Measurements from ENCODE around the gene SPATS2.
A peak's percentile ranks its signal among the peaks of the same experiment; 100 is the strongest.
"Not testable (repeated sequence)": the region's sequence is repeated elsewhere in the genome, so short reads cannot be mapped to it uniquely, and the experiment has no call there.

SPATS2 gene

DNA sequence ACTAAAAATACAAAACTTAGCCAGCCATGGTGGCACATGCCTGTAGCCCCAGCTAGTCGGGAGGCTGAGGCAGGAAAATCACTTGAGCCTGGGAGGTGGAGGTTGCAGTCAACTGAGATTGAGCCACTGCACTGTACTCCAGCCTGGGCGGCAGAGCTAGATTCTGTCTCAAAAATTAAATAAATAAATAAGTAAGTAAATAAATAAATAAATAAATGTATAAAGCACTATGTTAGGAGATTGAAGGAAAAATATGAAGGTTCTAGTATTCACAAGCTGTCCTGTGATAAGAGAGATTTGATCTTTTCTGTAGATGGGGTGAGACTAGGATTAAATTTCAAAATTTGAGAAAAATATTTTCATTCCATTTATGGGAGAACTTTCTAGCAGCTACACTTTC lies 14.9 kb upstream of the SPATS2 start:
- DNase-seq (ENCODE audit: low spot score) = no peak

DNA sequence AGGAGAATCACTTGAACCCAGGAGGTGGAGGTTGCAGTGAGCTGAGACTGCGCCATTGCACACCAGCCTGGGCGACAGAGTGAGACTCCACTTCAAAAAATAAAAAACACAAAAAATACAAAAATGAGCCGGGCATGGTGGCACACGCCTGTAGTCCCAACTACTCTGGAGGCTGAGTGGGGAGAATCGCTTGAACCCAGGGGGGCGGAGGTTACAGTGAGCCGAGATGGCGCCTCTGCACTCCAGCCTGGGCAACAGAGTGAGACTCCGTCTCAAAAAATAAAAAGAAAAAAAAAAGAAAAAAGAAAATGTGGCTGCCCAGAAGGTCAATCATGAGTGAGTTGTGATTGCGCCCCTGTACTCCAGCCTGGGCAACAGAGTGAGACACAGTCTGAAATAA lies 11.3 kb upstream of the SPATS2 start:
- no peak for DNase-seq (ENCODE audit: low spot score)

DNA sequence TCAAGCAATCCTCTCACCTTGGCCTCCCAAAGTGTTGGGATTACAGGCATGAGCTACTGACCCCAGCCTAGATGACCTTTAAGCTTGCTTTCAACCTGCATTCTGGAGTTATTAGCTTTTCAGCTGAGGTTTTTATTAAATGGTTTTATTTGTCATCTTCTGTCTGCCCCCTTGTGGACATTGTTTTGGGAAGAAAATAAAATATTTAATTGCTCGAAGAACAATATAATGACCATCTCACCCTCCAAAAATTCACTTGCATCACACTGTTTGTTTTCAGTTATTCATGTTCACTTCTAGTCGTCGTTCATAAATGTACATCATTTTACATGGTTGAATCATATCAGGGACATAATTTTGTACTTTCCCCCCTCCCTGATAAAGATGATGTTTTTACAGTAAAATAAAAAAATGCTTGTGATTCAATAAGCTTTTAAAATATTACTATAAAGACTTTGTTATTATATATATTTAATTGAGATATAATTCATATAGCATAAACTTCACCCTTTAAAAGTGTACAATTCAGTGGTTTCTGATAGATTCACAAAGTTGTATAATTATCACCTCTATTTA lies 10.1 kb upstream of the SPATS2 start:
- DNase-seq (ENCODE audit: low spot score) = peak; percentile 30

DNA sequence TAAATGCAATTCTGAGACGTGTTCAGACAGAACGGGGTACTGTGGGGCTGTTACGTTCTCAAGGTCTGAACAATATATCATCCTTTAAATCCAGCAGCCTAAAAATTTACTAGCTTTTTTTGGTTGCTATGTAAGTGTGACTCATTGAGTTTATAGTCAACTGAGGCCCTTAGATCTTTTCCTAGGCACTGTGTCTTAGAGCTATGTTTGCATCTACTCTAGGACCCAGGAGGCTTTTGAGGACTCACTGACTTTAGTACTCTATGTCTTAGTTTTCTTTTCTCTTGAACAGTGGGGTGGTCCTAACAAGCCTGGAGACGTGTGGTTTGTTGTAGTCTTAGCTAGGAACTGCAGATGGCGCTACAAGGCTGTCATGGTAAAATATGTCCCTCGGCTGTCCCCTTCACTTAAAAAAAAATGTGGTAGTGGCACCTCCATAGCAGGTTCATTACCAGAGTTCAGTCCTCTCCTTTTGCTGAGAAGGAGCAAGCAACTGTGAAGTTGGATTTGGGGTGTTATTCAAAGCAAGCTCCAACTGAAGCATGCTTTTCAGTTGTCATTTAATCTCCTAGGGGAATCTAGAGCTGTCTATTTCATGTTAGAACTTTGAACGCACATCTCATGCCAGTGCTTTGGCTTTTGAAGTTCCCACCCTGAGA lies 8.7 kb upstream of the SPATS2 start:
- peak; percentile 72 for DNase-seq (ENCODE audit: low spot score)

DNA sequence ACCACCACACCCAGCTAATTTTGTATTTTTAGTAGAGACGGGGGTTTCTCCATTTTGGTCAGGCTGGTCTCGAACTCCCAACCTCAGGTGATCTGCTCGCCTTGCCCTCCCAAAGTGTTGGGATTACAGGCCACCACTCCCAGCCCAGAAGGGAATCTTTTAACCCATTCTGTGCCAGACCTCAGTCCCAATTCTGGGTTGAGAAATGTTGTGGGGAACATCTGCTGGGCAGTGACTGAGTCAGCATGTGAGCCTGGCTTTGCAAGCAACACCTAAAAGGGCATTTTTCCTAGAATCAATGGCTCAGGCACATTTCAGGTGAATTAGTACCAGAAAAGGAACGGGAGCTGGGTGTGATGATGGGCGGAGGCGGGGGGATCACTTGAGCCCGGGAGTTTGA lies 7.6 kb upstream of the SPATS2 start:
- no peak for DNase-seq (ENCODE audit: low spot score)

DNA sequence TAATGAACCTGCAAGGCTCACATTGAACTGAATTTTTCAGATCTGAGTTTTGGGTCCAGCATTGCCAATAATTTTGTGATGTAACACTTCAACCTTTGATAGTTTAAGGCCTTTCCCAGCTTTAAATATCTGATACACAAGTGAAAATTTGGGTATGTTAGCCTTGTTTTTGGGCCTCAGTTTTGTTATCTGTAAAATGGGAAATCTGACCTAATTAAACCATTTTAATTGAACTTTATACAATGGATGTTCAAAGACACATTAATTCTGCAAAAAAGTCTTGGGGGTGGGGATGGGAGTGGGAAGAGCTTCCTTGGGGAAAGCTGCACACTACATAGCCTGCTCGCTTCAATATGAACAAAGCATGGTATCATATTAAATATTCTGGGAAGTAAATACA lies 5.2 kb upstream of the SPATS2 start:
- DNase-seq (ENCODE audit: low spot score) = no peak

DNA sequence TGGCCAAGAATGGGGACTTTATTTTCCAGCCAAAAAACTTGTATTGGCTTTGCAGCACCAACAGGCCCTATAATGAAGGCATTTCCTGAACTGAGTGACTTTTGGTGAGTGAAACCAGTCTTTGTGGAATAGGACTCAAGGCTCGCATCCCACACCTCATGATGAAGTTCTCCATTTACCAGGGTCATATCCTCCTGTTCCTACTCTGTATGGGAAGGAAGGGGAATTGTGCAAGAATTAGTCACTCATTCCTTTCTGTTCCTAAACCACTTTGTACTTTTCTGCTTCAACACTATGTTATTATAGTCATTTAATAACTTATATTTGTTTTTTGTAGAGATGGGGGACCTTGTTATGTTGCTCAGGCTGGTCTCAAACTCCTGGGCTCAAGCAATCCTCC lies 2.3 kb upstream of the SPATS2 start:
- no peak for DNase-seq (ENCODE audit: low spot score)

DNA sequence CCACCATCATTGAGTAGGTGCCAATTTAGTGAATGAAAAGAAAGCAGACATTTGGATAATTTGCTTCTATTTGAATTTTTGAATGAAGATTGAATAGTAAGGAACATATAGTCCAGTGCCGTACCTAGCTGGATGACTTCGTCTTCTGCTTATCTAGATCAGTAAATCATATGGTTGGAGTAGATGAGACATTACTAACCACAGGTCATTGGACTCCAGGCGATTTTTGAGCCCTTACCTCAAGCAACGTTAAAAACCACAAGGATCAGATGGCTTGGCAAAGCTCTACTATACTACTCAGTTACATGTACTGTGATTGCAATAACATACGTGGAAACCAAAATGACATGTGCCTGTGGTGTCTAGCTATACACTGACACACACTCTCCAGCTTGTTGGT lies 1.7 kb upstream of the SPATS2 start:
- no peak for DNase-seq (ENCODE audit: low spot score)

DNA sequence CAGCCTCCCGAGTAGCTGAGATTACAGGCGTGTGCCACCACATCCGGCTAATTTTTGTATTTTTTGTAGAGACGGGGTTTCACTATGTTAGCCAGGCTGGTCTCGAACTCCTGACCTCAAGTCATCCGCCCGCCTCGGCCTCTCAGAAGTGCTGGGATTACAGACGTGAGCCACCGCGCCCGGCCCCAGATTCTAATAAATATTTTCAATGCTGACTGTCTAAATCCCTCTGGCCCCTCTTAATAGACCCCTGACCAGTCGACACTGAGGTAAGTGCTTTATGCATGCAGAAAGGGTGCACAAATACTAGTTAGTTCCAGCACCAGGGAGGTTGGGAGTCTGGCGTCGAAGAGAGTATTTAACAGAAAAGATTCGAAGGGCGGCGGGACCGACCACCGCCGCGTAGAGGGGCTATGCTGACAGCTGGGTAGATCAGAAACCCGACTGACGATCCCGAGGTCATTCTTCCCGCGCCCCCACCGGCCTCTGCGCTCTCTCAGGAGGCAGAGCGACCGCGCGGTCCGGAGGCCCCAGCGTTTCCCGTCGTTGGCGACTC lies 1.1 kb upstream of the SPATS2 start:
- no peak for DNase-seq (ENCODE audit: low spot score)

DNA sequence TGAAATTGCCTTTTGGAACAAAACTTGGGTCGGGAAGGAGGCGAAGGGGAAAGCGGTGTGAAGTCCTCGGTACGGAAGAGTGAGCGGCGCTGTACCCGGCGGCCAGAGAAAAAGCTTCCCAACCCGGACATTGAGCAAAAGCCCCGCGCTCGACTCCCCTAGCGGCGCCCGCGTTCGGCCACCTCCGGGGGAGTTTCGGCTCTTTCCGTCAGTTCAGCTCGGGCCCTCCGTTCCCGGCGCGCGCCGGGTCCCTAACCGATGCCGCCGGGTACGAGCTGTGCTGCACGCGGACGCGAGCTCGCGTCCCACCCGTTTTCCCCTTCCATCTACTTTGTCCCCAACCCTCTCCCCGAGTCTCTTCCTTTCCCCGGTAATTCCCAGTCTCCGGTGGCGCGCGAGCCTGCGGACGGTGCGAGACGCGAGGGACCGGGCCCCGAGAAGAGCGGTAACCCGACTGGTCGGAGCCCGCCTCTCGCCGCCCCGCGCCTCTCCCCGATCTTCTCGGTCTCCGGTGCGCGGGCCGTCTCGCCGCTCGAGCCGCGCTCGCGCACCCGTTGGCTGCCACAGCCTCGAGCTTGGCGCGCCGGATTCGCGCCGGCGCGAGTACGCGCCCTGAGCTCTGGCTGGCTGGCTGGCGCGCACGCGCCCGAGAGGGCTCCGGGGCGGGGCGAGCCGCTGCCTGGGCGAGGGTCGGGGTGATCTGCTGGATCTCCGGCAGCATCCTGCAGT lies 446 bp upstream of the SPATS2 start:
- DNase-seq (ENCODE audit: low spot score) = peak; percentile 82

DNA sequence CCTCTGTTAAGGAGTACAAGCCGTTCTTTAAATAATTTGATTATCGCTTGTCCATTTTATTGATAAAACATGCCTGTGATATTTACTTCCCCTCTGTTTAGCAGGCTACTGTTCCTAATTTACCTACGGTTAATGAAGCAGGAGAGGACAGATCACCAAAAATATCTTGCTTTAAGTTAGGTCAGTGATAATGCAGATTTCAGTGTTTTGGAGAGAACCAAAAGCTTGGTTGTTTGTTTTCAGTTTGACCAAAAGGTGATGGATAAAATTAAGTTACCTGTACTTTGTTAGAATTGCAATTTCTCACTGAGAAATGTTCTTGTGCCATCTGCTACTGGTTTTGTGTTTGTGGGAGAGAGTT lies 958 bp downstream of the SPATS2 start:
- DNase-seq (ENCODE audit: low spot score) = no peak

DNA sequence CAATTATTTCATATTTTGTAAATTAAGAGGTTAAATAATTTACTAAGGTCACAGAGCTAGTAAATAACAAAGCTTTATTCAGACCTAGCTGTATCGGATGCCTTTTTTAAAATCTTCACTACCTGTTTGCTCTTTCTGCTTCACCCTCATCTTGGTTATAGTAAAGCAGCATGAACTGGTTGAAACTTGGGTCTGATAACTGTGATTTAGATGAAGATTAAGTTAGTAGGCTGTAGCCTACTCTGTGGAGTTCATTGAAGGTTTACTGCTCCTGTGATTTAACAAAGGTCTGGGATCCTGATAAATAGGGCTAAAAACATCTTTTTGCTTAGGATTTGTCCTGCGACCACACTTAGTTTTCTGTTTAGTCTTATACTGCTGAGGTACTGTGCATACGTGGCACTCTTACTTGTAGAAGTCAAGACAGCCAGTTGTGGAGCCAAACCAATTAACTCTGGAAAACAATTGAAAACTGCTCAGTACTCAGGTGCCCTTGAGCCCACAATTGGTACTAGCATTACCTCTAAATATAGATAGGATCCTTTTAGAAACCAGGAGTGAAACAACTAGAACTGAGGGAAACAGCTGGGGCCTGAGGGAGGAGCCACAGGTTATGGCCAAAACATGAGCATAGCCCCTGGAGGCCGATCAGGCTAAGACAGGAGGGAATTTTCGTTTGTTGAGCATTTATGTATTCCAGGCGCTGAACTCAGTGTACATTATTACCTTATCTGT lies 2.3 kb downstream of the SPATS2 start:
- no peak for DNase-seq (ENCODE audit: low spot score)

DNA sequence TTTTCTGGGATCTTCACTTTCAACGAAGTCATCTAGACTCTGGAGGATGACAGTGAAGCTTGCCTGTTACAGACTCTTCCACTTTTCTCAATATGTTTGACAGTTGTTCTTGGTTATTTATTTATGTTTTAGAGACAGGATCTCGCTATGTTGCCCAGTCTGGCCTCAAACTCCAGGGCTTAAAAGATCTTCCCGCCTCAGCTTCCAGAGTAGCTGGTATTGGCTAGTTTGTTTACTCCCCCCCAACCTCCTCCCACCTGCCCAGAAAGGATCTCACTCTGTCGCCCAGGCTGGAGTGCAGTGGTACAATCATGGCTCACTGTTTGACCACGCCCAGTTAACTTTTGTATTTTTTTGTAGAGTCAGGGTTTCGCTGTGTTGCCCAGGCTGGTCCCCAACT lies 3.3 kb downstream of the SPATS2 start:
- no peak for DNase-seq (ENCODE audit: low spot score)

DNA sequence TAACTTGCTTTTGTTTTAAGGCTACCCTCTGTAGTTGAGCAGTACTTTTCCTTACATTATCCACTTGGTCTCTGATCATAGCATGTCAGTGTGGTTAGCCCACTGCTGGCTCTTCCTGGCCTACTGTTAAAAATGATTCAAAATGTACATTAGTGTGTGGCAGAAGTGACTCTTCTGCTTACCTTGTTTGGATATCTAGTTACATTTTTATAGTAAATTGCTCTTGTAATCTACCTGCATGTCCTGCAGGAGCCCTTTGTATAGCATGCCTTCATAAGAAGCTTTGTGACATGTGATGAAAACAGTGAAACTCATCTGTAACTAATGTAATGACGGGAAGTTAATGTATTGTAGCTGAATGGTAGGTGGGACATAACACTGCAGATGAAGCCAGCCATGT lies 8.1 kb downstream of the SPATS2 start:
- DNase-seq (ENCODE audit: low spot score) = no peak

DNA sequence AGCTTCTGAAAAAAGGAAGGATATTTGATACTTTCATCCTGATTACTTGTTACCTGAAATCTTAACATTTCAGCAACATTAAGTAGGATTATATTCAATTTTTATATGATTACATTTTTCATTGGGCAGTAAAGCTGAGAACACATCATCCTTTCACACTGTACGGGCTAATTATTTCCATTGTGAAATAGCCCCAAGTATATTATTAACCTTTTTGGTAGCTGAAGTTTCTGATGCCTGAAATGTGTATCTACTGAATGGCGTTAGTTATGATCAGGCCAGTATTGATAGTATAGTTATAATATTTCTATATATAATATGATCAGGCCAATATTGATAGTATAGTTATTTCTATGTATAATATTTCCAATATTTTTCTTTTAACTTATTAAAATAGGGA lies 10.1 kb downstream of the SPATS2 start:
- no peak for DNase-seq (ENCODE audit: low spot score)

DNA sequence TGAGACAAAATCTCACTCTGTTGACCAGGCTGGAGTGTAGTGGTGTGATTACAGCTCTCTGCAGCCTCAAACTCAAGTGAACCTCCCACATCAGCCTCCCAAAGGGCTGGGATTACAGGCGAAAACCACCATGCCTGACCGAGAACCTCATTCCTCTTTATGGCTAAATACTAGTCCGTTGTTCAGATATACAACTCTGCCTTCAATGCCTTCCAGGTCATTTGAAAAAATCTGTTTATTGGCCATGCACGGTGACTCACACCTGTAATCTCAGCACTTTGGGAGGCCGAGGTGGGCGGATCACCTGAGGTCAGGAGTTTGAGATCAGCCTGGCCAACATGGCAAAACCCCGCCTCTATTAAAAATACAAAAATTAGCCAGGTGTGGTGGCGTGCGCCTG lies 12.9 kb downstream of the SPATS2 start:
- not testable (repeated sequence) for DNase-seq (ENCODE audit: low spot score)

DNA sequence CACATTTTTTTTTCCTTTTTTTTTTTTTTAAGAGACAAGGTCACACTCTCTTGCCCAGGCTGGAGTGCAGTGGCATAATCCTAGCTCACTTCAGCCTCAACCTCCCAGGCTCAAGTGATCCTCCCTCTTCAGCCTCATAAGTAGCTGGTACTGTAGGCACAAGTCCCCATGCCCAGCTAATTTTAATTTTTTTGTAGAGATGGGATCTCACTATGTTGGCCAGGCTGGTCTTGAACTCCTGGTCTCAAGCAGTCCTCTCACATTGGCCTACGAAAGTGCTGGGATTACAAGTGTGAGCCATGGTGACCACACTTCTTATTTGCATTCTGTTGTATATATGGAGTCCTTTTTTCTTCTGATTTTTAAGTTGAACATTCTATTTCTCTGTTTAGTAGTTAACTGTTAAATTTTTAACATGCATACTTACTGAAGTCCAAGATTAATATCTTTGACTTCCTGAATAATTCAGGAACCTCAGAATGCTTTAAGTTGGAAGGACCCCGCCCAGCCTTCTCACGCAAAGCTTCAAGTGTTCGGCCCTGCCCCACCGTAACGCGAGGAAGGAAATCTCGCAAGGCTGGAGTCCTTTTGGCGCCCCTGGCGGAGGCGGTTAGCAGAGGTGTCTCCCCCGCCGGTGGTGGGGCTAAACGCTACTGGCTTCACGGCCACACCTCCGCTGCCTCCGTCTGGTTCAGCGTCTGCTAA lies 21.6 kb downstream of the SPATS2 start:
- peak; percentile 57 for DNase-seq (ENCODE audit: low spot score)

DNA sequence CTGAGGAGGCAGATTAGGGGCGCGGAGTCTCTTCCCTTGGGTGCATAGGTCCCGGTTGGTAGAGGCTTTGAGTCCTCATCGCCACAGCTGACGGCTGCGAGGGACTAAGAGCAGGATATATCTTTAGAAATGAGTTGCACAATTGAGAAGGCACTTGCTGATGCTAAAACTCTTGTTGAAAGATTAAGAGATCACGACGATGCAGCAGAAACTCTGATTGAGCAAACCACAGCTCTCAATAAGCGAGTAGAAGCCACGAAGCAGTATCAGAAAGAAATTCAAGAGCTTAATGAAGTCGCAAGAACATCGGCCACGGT lies 22.1 kb downstream of the SPATS2 start:
- DNase-seq (ENCODE audit: low spot score) = no peak

DNA sequence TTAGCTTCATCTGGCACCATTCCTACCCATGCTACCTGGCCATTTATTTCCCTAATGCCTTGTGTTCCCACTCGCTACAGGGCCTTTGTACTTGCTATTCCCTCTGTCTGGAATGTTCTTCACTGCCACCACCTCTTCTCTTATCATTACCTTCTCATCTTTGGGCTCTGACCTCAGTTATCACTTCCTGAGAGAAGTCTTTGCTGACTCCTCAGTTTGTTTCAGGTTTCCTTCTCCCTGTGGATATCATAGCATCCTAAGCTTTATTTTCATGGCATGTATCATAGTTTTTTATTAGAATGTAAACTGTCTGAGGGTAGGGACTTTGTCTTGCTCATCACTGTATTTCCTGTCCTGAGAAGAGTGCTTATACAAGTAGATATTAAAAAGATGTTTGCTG lies 29.7 kb downstream of the SPATS2 start:
- DNase-seq (ENCODE audit: low spot score) = no peak

DNA sequence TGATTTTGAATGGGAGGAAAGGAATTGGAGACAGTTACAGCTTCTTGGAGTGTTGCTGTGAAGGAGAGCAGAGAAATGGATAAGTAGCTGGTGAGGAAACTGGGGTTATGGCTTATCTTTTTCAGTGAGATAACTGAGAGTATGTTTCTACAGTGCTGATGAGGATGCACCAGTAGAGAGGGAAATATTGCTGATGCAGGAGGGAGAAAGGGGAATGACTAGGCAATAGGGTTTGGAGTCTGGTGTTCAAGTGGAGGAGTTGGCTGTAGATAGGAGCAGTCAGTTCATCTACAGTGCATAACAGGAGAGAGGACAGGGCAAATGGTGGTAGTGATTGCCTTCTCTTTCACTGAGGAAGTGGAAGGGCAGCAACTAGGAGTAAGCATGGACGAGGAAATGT lies 33.0 kb downstream of the SPATS2 start:
- DNase-seq (ENCODE audit: low spot score) = no peak

DNA sequence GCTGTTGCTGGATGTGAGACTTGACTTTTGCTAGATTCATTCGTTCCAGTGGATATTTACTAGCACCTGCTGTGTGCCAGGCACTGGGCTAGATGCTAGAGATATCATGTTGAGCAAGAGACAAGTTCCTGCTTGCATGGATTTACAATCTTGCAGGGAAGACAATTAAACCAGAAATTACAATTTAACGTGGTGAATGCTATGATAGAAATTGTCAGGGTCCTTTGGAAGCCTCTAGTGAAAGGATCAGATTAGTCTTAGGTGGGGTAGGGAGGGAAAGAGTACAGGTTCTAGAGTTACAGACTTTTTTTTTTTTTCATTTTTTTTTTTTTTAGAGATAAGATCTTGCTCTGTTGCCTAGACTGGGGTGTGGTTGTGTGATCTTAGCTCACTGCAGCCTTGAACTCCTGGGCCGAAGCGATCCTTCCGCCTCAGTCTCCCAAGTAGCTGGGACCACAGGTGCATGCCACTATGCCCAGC lies 36.7 kb downstream of the SPATS2 start:
- no peak for DNase-seq (ENCODE audit: low spot score)

DNA sequence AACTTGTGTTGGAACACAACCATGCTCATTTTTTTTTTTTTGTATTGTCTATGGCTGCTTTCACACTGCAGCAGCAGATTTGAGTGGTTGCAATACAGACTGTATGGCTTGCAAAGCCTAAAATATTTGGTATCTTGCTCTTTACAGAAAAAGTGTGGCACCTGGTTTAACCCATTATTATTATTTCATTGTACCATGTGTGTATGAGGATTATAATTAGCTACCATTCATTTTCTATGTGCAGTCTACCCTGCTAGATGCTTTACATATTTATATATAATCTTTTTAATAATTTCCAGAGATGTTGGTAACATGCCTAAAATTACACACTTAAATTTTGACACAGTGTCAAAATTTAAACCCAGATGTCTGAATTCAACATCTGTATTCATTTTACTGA lies 37.7 kb downstream of the SPATS2 start:
- no peak for DNase-seq (ENCODE audit: low spot score)

All from CD4-positive, alpha-beta T cell treated with Interleukin-2 at 100 ng/mL for 4 hours (primary cell).